Lower leg skin (tissue), 3 donors: ENCODE data around the gene HAX1.

Experiments
- CTCF ChIP-seq, 3 donors: fragments of 450-650 bp; IDR thresholded peaks; one replicate each; pipeline ENCODE4 v1.5.1; 2016; ENCODE audit warnings: antibody characterized with exemption in 3 of 3, mild to moderate bottlenecking in 3 of 3, moderate library complexity in 2 of 3
- POLR2A ChIP-seq, 2 donors: fragments of 450-650 bp; IDR thresholded peaks; one replicate each; pipeline ENCODE4 v1.6.1; 2016 to 2017; ENCODE audit warnings: antibody characterized with exemption in 2 of 2, mild to moderate bottlenecking in 1 of 2, moderate library complexity in 1 of 2

- TF ChIP-seq CTCF (IDR thresholded peaks at IDR 0.05), result no peak
- TF ChIP-seq POLR2A (IDR thresholded peaks at IDR 0.05), result no peak
These were observed 16.2 kb downstream of the HAX1 start for GRCh38 chr1:154288661-154289060.
